ENCODE measurements around the gene LBHD1.

DNA sequence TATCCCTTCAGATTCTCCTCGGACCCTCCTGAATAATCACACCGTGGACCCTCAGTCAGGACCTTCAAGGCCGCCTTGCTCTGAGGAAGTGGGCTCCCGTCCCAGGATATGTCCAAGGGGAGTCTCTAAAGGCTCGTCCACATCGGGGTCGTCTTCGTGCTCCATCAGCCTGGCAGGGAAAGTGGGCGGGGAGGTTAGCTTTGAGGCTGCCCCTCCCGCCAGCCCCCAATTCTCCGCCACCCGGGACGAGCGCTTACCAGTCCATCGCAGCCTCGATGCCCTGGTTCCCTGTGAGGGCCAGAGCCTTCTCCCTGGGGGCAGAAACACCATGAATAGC, 6.3 kb upstream of the LBHD1 start:
- TF ChIP-seq, protein P1, sequence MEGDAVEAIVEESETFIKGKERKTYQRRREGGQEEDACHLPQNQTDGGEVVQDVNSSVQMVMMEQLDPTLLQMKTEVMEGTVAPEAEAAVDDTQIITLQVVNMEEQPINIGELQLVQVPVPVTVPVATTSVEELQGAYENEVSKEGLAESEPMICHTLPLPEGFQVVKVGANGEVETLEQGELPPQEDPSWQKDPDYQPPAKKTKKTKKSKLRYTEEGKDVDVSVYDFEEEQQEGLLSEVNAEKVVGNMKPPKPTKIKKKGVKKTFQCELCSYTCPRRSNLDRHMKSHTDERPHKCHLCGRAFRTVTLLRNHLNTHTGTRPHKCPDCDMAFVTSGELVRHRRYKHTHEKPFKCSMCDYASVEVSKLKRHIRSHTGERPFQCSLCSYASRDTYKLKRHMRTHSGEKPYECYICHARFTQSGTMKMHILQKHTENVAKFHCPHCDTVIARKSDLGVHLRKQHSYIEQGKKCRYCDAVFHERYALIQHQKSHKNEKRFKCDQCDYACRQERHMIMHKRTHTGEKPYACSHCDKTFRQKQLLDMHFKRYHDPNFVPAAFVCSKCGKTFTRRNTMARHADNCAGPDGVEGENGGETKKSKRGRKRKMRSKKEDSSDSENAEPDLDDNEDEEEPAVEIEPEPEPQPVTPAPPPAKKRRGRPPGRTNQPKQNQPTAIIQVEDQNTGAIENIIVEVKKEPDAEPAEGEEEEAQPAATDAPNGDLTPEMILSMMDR (IDR thresholded peaks at IDR 0.05) = no peak
- no peak for TF ChIP-seq POLR2A (IDR thresholded peaks at IDR 0.05)
- TF ChIP-seq EP300 (IDR thresholded peaks at IDR 0.05) = no peak

Data from sigmoid colon (tissue), 4 donors.